Loucy (cell line): ENCODE results near the gene NDEL1.

ENCODE experiments used
- H2AFZ ChIP-seq: fragments of 200-600 bp; sonication (generic); 2 replicates; pipeline ENCODE4 v1.6.0; 2016; ENCODE audit warnings: antibody characterized with exemption, mild to moderate bottlenecking, low read length, moderate library complexity
- H3F3A ChIP-seq: fragments of 200-600 bp; 2 replicates; pipeline ENCODE4 v1.6.0; 2016; ENCODE audit warnings: antibody characterized with exemption, low read depth, mild to moderate bottlenecking
- H3K27me3 ChIP-seq: fragments of 200-600 bp; sonication (generic); 2 replicates; pipeline ENCODE4 v1.6.1; 2014; ENCODE audit warnings: low read length, mild to moderate bottlenecking; ENCODE audit not compliant: insufficient read depth, poor library complexity, severe bottlenecking
- H3K36me3 ChIP-seq: fragments of 200-600 bp; sonication (generic); 2 replicates; pipeline ENCODE4 v1.6.1; 2016; ENCODE audit warnings: low read length; ENCODE audit not compliant: insufficient read depth
- H3K4me1 ChIP-seq: fragments of 200-600 bp; sonication (generic); 2 replicates; pipeline ENCODE4 v1.5.1; 2014; ENCODE audit warnings: low read length, mild to moderate bottlenecking; ENCODE audit not compliant: insufficient read depth, poor library complexity, severe bottlenecking
- H3K4me2 ChIP-seq: fragments of 200-600 bp; sonication (generic); 2 replicates; pipeline ENCODE4 v1.6.0; 2014; ENCODE audit warnings: antibody characterized with exemption, low read length, low read depth, mild to moderate bottlenecking; ENCODE audit not compliant: poor library complexity, severe bottlenecking
- H3K4me3 ChIP-seq: fragments of 200-600 bp; sonication (generic); 2 replicates; pipeline ENCODE4 v1.5.1; 2014; ENCODE audit warnings: low read length, mild to moderate bottlenecking, mixed read lengths; ENCODE audit not compliant: poor library complexity, severe bottlenecking
- H3K79me2 ChIP-seq: fragments of 200-600 bp; sonication (generic); 2 replicates; pipeline ENCODE4 v1.6.1; 2014; ENCODE audit warnings: low read length; ENCODE audit not compliant: insufficient read depth
- H3K9ac ChIP-seq: fragments of 200-600 bp; sonication (generic); 2 replicates; pipeline ENCODE4 v1.6.0; 2014; ENCODE audit warnings: mild to moderate bottlenecking, low read depth, low read length, moderate library complexity; ENCODE audit not compliant: poor library complexity, severe bottlenecking
- H3K9me2 ChIP-seq: fragments of 200-600 bp; sonication (generic); replicated peaks from 2 replicates; pipeline ENCODE4 v1.6.1; 2016; ENCODE audit warnings: low read depth, low read length, mixed read lengths
- H3K9me3 ChIP-seq: fragments of 200-600 bp; sonication (generic); 2 replicates; pipeline ENCODE4 v1.6.1; 2014; ENCODE audit warnings: mild to moderate bottlenecking, antibody characterized with exemption, low read length, low read depth; ENCODE audit not compliant: insufficient read depth
- H4K20me1 ChIP-seq: fragments of 200-600 bp; sonication (generic); 2 replicates; pipeline ENCODE4 v1.6.0; 2014; ENCODE audit warnings: antibody characterized with exemption, low read length, mild to moderate bottlenecking; ENCODE audit not compliant: insufficient read depth, poor library complexity, severe bottlenecking
- EZH2phosphoT487 ChIP-seq: fragments of 200-600 bp; IDR thresholded peaks from 2 replicates; pipeline ENCODE4 v1.6.1; 2018; ENCODE audit warnings: antibody characterized with exemption, mild to moderate bottlenecking, moderate library complexity, borderline replicate concordance
- TF ChIP-seq, protein P1 (sequence below): fragments of 200-600 bp; sonication (generic); conservative IDR thresholded peaks from 2 replicates; pipeline ENCODE4 v1.5.1; 2014; ENCODE audit warnings: mild to moderate bottlenecking, antibody characterized with exemption, low read length

Gene NDEL1

DNA sequence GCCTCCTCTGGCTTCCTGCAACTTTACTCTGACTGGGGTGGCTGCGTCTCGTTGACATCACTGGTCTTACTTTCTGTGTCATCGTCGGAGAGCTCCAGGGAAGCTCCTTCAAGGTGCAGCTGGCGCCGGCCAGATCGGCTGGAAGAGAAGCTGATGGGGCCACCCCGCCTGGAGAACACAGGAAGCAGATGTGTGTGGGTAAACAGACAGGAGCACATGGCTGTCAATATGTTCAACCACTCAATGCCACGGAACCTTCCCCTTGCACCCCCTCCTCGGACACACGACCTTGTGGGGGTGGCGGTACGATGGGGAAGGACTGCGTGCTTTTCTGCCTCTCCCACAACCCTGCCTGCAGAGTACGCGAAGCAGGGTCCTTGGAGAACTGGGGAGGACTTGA, 40.1 kb downstream of the NDEL1 start:
- no peaks in the 10 kb centered on the region for H3K27me3 ChIP-seq
- H3K9ac ChIP-seq, result no peak overlapping the region
- H3K4me1 ChIP-seq, result no peaks in the 10 kb centered on the region
- TF ChIP-seq, protein P1, sequence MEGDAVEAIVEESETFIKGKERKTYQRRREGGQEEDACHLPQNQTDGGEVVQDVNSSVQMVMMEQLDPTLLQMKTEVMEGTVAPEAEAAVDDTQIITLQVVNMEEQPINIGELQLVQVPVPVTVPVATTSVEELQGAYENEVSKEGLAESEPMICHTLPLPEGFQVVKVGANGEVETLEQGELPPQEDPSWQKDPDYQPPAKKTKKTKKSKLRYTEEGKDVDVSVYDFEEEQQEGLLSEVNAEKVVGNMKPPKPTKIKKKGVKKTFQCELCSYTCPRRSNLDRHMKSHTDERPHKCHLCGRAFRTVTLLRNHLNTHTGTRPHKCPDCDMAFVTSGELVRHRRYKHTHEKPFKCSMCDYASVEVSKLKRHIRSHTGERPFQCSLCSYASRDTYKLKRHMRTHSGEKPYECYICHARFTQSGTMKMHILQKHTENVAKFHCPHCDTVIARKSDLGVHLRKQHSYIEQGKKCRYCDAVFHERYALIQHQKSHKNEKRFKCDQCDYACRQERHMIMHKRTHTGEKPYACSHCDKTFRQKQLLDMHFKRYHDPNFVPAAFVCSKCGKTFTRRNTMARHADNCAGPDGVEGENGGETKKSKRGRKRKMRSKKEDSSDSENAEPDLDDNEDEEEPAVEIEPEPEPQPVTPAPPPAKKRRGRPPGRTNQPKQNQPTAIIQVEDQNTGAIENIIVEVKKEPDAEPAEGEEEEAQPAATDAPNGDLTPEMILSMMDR, result no peak
- no peak for TF ChIP-seq EZH2phosphoT487
- no peak overlapping the region for H3K4me3 ChIP-seq
- peaks cover 90% of the 10 kb centered on the region; the same call in 1 of the 2 replicates for H3K36me3 ChIP-seq
- H3K79me2 ChIP-seq, result no peaks in the 10 kb centered on the region
- no peak overlapping the region for H3K4me2 ChIP-seq
- H4K20me1 ChIP-seq, result no peaks in the 10 kb centered on the region
- H3K9me2 ChIP-seq, result no peaks in the 10 kb centered on the region
- H3F3A ChIP-seq, result no peaks in the 10 kb centered on the region
- no peak overlapping the region for H2AFZ ChIP-seq
- H3K9me3 ChIP-seq, result no peaks in the 10 kb centered on the region

DNA sequence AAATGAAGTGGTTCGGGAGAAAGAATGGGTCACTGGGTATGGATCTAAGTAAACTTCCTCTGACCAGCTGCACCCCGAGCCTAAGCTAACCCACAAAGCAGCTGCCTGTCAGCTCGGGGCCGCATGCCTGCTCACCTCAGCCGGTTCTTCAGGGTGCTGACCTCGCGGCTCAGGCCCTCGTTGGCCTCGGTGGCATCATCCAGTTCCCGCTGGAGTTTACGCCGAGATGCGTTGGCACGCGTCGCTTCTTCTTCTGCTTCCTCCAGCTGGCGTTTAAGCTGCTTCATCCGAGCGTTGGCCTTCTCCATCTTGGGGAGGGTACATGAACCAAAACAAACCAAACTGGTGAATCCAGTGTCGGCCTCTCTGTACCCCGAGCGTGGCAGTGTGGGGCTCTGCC, 41.1 kb downstream of the NDEL1 start:
- H3K9ac ChIP-seq, result no peak overlapping the region
- H3K4me1 ChIP-seq, result no peaks in the 10 kb centered on the region
- H2AFZ ChIP-seq, result no peak overlapping the region
- H3K9me3 ChIP-seq, result no peaks in the 10 kb centered on the region
- H3K4me3 ChIP-seq, result no peak overlapping the region
- TF ChIP-seq, protein P1, result no peak
- TF ChIP-seq EZH2phosphoT487, result no peak
- no peak overlapping the region for H3K4me2 ChIP-seq
- peaks cover 94% of the 10 kb centered on the region; the same call in 1 of the 2 replicates for H3K36me3 ChIP-seq
- H3F3A ChIP-seq, result no peaks in the 10 kb centered on the region
- no peaks in the 10 kb centered on the region for H4K20me1 ChIP-seq
- no peaks in the 10 kb centered on the region for H3K27me3 ChIP-seq
- no peaks in the 10 kb centered on the region for H3K9me2 ChIP-seq
- no peaks in the 10 kb centered on the region for H3K79me2 ChIP-seq

DNA sequence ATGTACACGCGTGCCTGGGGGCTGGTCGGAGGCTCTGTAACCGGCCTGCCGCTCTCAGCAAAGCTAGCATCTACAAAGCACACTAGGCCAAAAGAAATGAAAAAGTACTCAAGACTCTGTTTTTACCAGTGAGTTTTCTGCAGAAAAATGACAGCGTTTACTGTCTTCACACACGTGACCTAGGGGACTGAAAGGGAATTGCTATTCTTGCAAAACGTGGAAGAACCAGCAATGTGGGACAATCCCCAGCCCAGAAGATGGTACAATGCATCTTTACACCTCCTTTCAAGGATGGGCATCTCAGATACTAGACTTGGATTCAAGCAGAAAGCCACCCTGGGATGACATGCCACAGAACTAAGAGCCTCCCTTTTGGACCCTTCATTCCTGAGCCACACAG, 41.5 kb downstream of the NDEL1 start:
- Histone ChIP-seq H4K20me1 (no peaks in the 10 kb centered on the region), H3K4me1 (no peaks in the 10 kb centered on the region), H3K27me3 (no peaks in the 10 kb centered on the region), H3K9me2 (no peaks in the 10 kb centered on the region), H3K79me2 (no peaks in the 10 kb centered on the region), H3K4me2 (no peak overlapping the region), H3K4me3 (no peak overlapping the region), H3K36me3 (peaks cover 94% of the 10 kb centered on the region; the same call in 1 of the 2 replicates), H3K9me3 (no peaks in the 10 kb centered on the region), H3K9ac (no peak overlapping the region), H2AFZ (no peak overlapping the region), H3F3A (no peaks in the 10 kb centered on the region)
- TF ChIP-seq, protein P1, result no peak
- TF ChIP-seq EZH2phosphoT487, result no peak
